PC-3 (cell line): ENCODE data around the gene IQSEC3. TPM values are rescaled to one million over a fixed set of nuclear protein-coding genes. Genes with fewer than 3 reads are reported as not detected.

Experiments
- ATAC-seq: fragments of 200-7000 bp; cut with Tn5 transposase; 2 replicates; pipeline ENCODE4 v1.9.1; 2020; ENCODE audit warnings: mild to moderate bottlenecking, moderate library complexity
- BruUV-seq: library from RNA; stranded (reverse); fragments of 400-500 nt; replicated peaks from 2 replicates; lab custom pipeline; 2021; lab: Mats Ljungman, UMichigan
- CTCF ChIA-PET: fragments of 300-600 bp; sonication (Branson Sonifier 250); formaldehyde crosslinking; loops from one replicate; lab custom pipeline; 2022; ENCODE audit warnings: antibody characterized with exemption; lab: Charles Lee
- POLR2A ChIA-PET: fragments of 300-600 bp; sonication (Branson Sonifier 250); formaldehyde crosslinking; loops from one replicate; lab custom pipeline; 2022; ENCODE audit warnings: antibody characterized with exemption; ENCODE audit not compliant: unreplicated experiment; lab: Charles Lee
- DNase-seq: peaks from one replicate; pipeline ENCODE4 v3.0.0-alpha.2; 2015
- H2AFZ ChIP-seq: fragments of 300-600 bp; sonication (generic); 2 replicates; pipeline ENCODE4 v1.6.0; 2016; ENCODE audit warnings: antibody characterized with exemption, low read length
- H3F3A ChIP-seq: fragments of 300-600 bp; sonication (generic); one replicate; pipeline ENCODE4 v1.6.0; 2017; ENCODE audit warnings: antibody characterized with exemption, low read length, control low read depth, mild to moderate bottlenecking; ENCODE audit not compliant: unreplicated experiment
- H3K27ac ChIP-seq: fragments of 300-600 bp; sonication (generic); 2 replicates; pipeline ENCODE4 v1.5.1; 2016; ENCODE audit warnings: mild to moderate bottlenecking, low read length
- H3K27me3 ChIP-seq: fragments of 300-600 bp; sonication (generic); 2 replicates; pipeline ENCODE4 v1.6.1; 2016; ENCODE audit warnings: low read length, mixed read lengths
- H3K36me3 ChIP-seq: fragments of 300-600 bp; sonication (generic); 2 replicates; pipeline ENCODE4 v1.6.1; 2016; ENCODE audit warnings: low read depth, mixed run types, low read length, mixed read lengths
- H3K4me1 ChIP-seq: fragments of 300-600 bp; sonication (generic); 2 replicates; pipeline ENCODE4 v1.5.1; 2016; ENCODE audit warnings: low read length; ENCODE audit not compliant: insufficient read depth
- H3K4me2 ChIP-seq: fragments of 300-600 bp; sonication (generic); 2 replicates; pipeline ENCODE4 v1.6.0; 2016; ENCODE audit warnings: low read length
- H3K4me3 ChIP-seq: fragments of 300-600 bp; sonication (generic); 2 replicates; pipeline ENCODE4 v1.5.1; 2016; ENCODE audit warnings: mild to moderate bottlenecking, low read length, mixed read lengths
- H3K79me2 ChIP-seq: fragments of 300-600 bp; sonication (generic); 2 replicates; pipeline ENCODE4 v1.6.1; 2017; ENCODE audit warnings: low read length, mixed read lengths
- H3K9ac ChIP-seq: fragments of 300-600 bp; sonication (generic); 2 replicates; pipeline ENCODE4 v1.6.0; 2016; ENCODE audit warnings: mild to moderate bottlenecking, low read length
- H3K9me2 ChIP-seq: fragments of 300-600 bp; sonication (generic); replicated peaks from 2 replicates; pipeline ENCODE4 v1.6.1; 2016; ENCODE audit warnings: mixed run types, low read length, mixed read lengths
- H3K9me3 ChIP-seq: fragments of 300-600 bp; sonication (generic); 2 replicates; pipeline ENCODE4 v1.6.1; 2016; ENCODE audit warnings: low read length, mixed read lengths
- H4K20me1 ChIP-seq: fragments of 300-600 bp; sonication (generic); 2 replicates; pipeline ENCODE4 v1.6.1; 2016; ENCODE audit warnings: low read length, mixed read lengths
- CTCF ChIP-seq: fragments of 300-600 bp; sonication (generic); conservative IDR thresholded peaks from 2 replicates; pipeline ENCODE4 v1.5.1; 2017; ENCODE audit warnings: antibody characterized with exemption, low read depth, mild to moderate bottlenecking, low read length
- EZH2 ChIP-seq: fragments of 300-600 bp; sonication (generic); IDR thresholded peaks from one replicate; pipeline ENCODE4 v1.6.1; 2017; ENCODE audit warnings: antibody characterized with exemption, mild to moderate bottlenecking, low read length; ENCODE audit not compliant: unreplicated experiment
- EZH2phosphoT487 ChIP-seq: fragments of 300-600 bp; sonication (generic); IDR thresholded peaks from 2 replicates; pipeline ENCODE4 v1.6.1; 2018; ENCODE audit warnings: mild to moderate bottlenecking, antibody characterized with exemption, low read length, borderline replicate concordance
- intact Hi-C: fragments of 100-400 bp; cut with micrococcal nuclease; formaldehyde crosslinking; loops from 2 replicates; pipeline ENCODE4 v1.9.0; 2023
- total RNA-seq: library from RNA; depleted of rRNA; stranded (reverse); fragments of >200 nt; gene quantifications from 2 replicates; pipeline ENCODE4 v1.2.3, GENCODE V29; 2014

IQSEC3 gene
- total RNA-seq, 1 experiment from 2014 or later, result 0.11 TPM

GRCh38 chr12:98924-99352 lies 32.4 kb downstream of the IQSEC3 start:
- Histone ChIP-seq H3K4me3 (no peak overlapping the region), H3K9ac (no peak overlapping the region), H3K36me3 (no peaks in the 10 kb centered on the region), H3K27me3 (peaks cover 53% of the 10 kb centered on the region; the same call in 1 of the 2 replicates), H3K79me2 (no peaks in the 10 kb centered on the region), H4K20me1 (no peaks in the 10 kb centered on the region), H2AFZ (no peak overlapping the region), H3F3A (no peaks in the 10 kb centered on the region), H3K4me2 (no peak overlapping the region), H3K9me2 (no peaks in the 10 kb centered on the region), H3K27ac (no peak overlapping the region), H3K4me1 (no peaks in the 10 kb centered on the region), H3K9me3 (no peaks in the 10 kb centered on the region)
- ChIA-PET POLR2A (no interaction called here), CTCF (no interaction called here)
- no peak for ATAC-seq
- intact Hi-C loops, result no loop called here
- DNase-seq, result no peak
- no TSS peak for BruUV-seq
- no peak for TF ChIP-seq EZH2
- no peak for TF ChIP-seq CTCF
- TF ChIP-seq EZH2phosphoT487, result no peak

- Histone ChIP-seq H3K27ac (no peak overlapping the region), H3K4me3 (no peak overlapping the region), H3K4me2 (no peak overlapping the region), H3K9ac (no peak overlapping the region), H3K27me3 (peaks cover 48% of the 10 kb centered on the region; the same call in 1 of the 2 replicates), H3K9me2 (no peaks in the 10 kb centered on the region), H2AFZ (no peak overlapping the region), H3K9me3 (no peaks in the 10 kb centered on the region), H3K4me1 (no peaks in the 10 kb centered on the region), H4K20me1 (no peaks in the 10 kb centered on the region), H3K36me3 (no peaks in the 10 kb centered on the region), H3F3A (no peaks in the 10 kb centered on the region), H3K79me2 (no peaks in the 10 kb centered on the region)
- DNase-seq (no peak), ATAC-seq (no peak)
- POLR2A ChIA-PET, result no interaction called here
- no TSS peak for BruUV-seq
- intact Hi-C loops, result no loop called here
- CTCF ChIA-PET, result no interaction called here
- TF ChIP-seq EZH2, result no peak
- TF ChIP-seq EZH2phosphoT487, result no peak
- no peak for TF ChIP-seq CTCF
These were observed 33.0 kb downstream of the IQSEC3 start for GRCh38 chr12:99605-100004.

- no peaks in the 10 kb centered on the region for H3K79me2 ChIP-seq
- H3K9me3 ChIP-seq, result no peaks in the 10 kb centered on the region
- DNase-seq (no peak), ATAC-seq (no peak)
- no peaks in the 10 kb centered on the region for H3K36me3 ChIP-seq
- intact Hi-C loops, result no loop called here
- no peaks in the 10 kb centered on the region for H4K20me1 ChIP-seq
- BruUV-seq, result no TSS peak
- no peaks in the 10 kb centered on the region for H3K4me1 ChIP-seq
- no peaks in the 10 kb centered on the region for H3K9me2 ChIP-seq
- no peak overlapping the region for H3K27ac ChIP-seq
- POLR2A ChIA-PET, result no interaction called here
- H3K4me3 ChIP-seq, result no peak overlapping the region
- H3K9ac ChIP-seq, result no peak overlapping the region
- no peak overlapping the region for H2AFZ ChIP-seq
- peaks cover 22% of the 10 kb centered on the region; the same call in 1 of the 2 replicates for H3K27me3 ChIP-seq
- TF ChIP-seq EZH2phosphoT487 (no peak), EZH2 (no peak), CTCF (no peak)
- CTCF ChIA-PET, result no interaction called here
- no peaks in the 10 kb centered on the region for H3F3A ChIP-seq
- H3K4me2 ChIP-seq, result no peak overlapping the region
These were observed 35.7 kb downstream of the IQSEC3 start for GRCh38 chr12:101969-102878.
